ENCODE results near the gene ACVR1. TPM values are rescaled to one million over a fixed set of nuclear protein-coding genes. Genes with fewer than 3 reads are reported as not detected.
A peak's percentile ranks its signal among the peaks of the same experiment; 100 is the strongest.

ACVR1 gene
- total and polyA plus RNA-seq, 2 of the 13 experiments (the other 11 are each of a cell fraction or from before 2014, with no cell fraction given): 2.3 to 5.4 TPM

DNA sequence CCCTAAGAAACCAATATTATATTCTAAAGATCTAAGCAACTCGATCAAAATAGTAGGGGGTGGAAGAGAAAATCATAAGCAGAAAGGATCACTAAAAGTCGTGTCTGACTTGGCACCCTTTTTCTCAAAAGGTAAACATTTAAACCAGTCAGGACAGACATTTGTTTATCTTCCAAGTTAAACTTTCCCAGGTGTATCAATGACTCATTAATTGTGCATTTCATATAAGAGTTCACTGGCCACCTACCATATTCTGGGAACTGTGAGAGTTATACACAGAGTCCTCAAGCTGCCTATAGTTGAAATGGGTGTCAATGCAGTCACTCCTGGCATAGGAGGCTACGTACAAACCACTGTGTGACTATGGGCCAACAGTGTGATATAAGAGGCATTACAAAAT, 4.8 kb upstream of the ACVR1 start (continued):
- TF ChIP-seq ZFP90 (CRISPR knock-in tag; IDR thresholded peaks at IDR 0.05; ENCODE audit: borderline replicate concordance): no peak

GRCh38 chr2:157877761-157878400, 1.8 kb upstream of the ACVR1 start:
- FAIRE-seq: no peak
- Histone ChIP-seq H3K9ac (ENCODE audit: insufficient read depth, low read depth, low read length) (no peak overlapping the region), H3K4me1 (ENCODE audit: insufficient read depth, low read length) (peaks cover 29% of the 10 kb centered on the region)

DNA sequence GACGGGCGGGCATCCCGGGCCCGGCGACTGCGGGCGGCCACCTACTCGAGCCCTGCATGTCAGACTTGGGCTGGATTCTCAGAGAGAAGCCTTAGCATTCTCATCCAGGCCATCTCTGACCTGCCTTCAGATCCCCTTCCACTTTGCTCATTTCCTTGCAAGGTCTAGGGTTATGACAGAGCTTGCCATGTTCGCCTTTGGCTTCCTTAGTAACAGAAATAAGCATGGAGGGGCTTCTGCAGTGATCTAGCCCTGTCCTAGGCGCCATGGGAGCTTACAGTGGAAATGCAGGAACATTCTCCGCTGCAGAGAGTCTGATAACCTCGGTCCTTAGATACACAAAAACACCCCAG, 632 bp upstream of the ACVR1 start:
- H2AFZ ChIP-seq (ENCODE audit: low read length): peak overlapping the region; percentile 72
- in situ Hi-C loops (cut with HindIII; ENCODE audit: extremely low pct_ligation_motif_present, low pct_unique_long_range_greater_than_20kb): no loop called here
- BruUV-seq (replicated peaks): no TSS peak
- TF ChIP-seq ZNF800 (CRISPR knock-in tag; IDR thresholded peaks at IDR 0.05): peak; percentile 71
- TF ChIP-seq SIN3A (IDR thresholded peaks at IDR 0.05; ENCODE audit: borderline replicate concordance, low read depth, low read length): 0 out of 2 replicates have a peak, but pooled peaks have one; percentile 26
- TF ChIP-seq, protein P1, sequence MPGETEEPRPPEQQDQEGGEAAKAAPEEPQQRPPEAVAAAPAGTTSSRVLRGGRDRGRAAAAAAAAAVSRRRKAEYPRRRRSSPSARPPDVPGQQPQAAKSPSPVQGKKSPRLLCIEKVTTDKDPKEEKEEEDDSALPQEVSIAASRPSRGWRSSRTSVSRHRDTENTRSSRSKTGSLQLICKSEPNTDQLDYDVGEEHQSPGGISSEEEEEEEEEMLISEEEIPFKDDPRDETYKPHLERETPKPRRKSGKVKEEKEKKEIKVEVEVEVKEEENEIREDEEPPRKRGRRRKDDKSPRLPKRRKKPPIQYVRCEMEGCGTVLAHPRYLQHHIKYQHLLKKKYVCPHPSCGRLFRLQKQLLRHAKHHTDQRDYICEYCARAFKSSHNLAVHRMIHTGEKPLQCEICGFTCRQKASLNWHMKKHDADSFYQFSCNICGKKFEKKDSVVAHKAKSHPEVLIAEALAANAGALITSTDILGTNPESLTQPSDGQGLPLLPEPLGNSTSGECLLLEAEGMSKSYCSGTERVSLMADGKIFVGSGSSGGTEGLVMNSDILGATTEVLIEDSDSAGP (CRISPR knock-in tag; IDR thresholded peaks at IDR 0.05; ENCODE audit: borderline replicate concordance): 0 out of 2 replicates have a peak, but pooled peaks have one; percentile 3
- no peak for TF ChIP-seq SAP130 (CRISPR knock-in tag; IDR thresholded peaks at IDR 0.05; ENCODE audit: low read depth)

More at GRCh38 chr2:157877761-157878400, 1.8 kb upstream of the ACVR1 start:
- ATAC-seq (no peak), DNase-seq (ENCODE audit: low spot score) (no peak)
- peak; percentile 75 to 81 for TF ChIP-seq MAFK (conservative IDR thresholded peaks at IDR 0.05 in 1 of 2, IDR thresholded peaks at IDR 0.05 in 1 of 2; ENCODE audit: low read length in 2 of 2)
- TF ChIP-seq MAFF (IDR thresholded peaks at IDR 0.05; ENCODE audit: low read depth, low read length): peak; percentile 78
- no peak for TF ChIP-seq ZNF225 (CRISPR knock-in tag; IDR thresholded peaks at IDR 0.05)
- Histone ChIP-seq H3K9me3 (ENCODE audit: low read length) (no peaks in the 10 kb centered on the region), H3K27me3 (ENCODE audit: control insufficient read depth in 1 of 2, insufficient read depth in 2 of 2, low read length in 2 of 2) (peaks cover 0 to 13% of the 10 kb centered on the region in 2 experiments; a peak in 1 of 5 replicates), H3K36me3 (replicated peaks in 1 of 2; ENCODE audit: control insufficient read depth in 1 of 2, insufficient read depth in 2 of 2, low read length in 2 of 2) (no peaks in the 10 kb centered on the region), H4K20me1 (ENCODE audit: insufficient read depth, low read length) (no peaks in the 10 kb centered on the region), H3K27ac (ENCODE audit: extremely low read length, insufficient read depth, low read length) (no peak overlapping the region), H3K4me3 (replicated peaks in 1 of 3; ENCODE audit: insufficient read depth in 1 of 3, low read depth in 2 of 3, low read length in 3 of 3) (no peak overlapping the region), H3K79me2 (ENCODE audit: insufficient read depth, low read length) (no peaks in the 10 kb centered on the region), H3K4me2 (ENCODE audit: low read depth, low read length) (no peak overlapping the region), H2AFZ (ENCODE audit: low read length) (no peak overlapping the region)
- intact Hi-C loops (cut with micrococcal nuclease; ENCODE audit: unreplicated experiment): loop anchor here (2.0 to 10.0 kb wide), 3 partner anchors 61 to 253 kb away; partner anchors contain the start of gene ACVR1C
- BruUV-seq (replicated peaks): no TSS peak
- ChIA-PET POLR2A (no interaction called here), CTCF (ENCODE audit: low intra/inter-chr PET ratio, low total read pairs) (no interaction called here)
- in situ Hi-C loops (cut with HindIII; ENCODE audit: extremely low pct_ligation_motif_present, low pct_unique_long_range_greater_than_20kb): no loop called here
- WGBS (ENCODE audit: low lambda C conversion rate): 72% methylated on average over 3 of the region's 3 CpGs

More for the DNA sequence above, 632 bp upstream of the ACVR1 start:
- Histone ChIP-seq H3K79me2 (ENCODE audit: insufficient read depth, low read length) (no peaks in the 10 kb centered on the region), H3K27ac (ENCODE audit: extremely low read length, insufficient read depth, low read length) (no peak overlapping the region), H3K4me1 (ENCODE audit: insufficient read depth, low read length) (peaks cover 41% of the 10 kb centered on the region), H3K9ac (ENCODE audit: insufficient read depth, low read depth, low read length) (peak overlapping the region; percentile 50; the same call in 1 of the 2 replicates), H3K4me2 (ENCODE audit: low read depth, low read length) (peak overlapping the region; percentile 99), H3K4me3 (replicated peaks in 1 of 3; ENCODE audit: insufficient read depth in 1 of 3, low read depth in 2 of 3, low read length in 3 of 3) (peak overlapping the region; percentile 58 to 86 (median 61)), H3K9me3 (ENCODE audit: low read length) (no peaks in the 10 kb centered on the region), H3K36me3 (replicated peaks in 1 of 2; ENCODE audit: control insufficient read depth in 1 of 2, insufficient read depth in 2 of 2, low read length in 2 of 2) (no peaks in the 10 kb centered on the region), H4K20me1 (ENCODE audit: insufficient read depth, low read length) (no peaks in the 10 kb centered on the region), H3K27me3 (ENCODE audit: control insufficient read depth in 1 of 2, insufficient read depth in 2 of 2, low read length in 2 of 2) (peaks cover 0 to 13% of the 10 kb centered on the region in 2 experiments; a peak in 1 of 5 replicates)
- no peak for ATAC-seq
- CTCF ChIA-PET (ENCODE audit: low intra/inter-chr PET ratio, low total read pairs): interaction anchor here (0.8 kb wide), 1 partner anchor 99 kb away, joined by 3 read pairs; no protein-coding TSS in a partner anchor
- POLR2A ChIA-PET: interaction anchor here (0.6 to 3.6 kb wide), 8 partner anchors 8 to 49 kb away, joined by 3 to 26 read pairs (median 4); no protein-coding TSS in a partner anchor
- 3% methylated on average over 12 of the region's 12 CpGs for WGBS (ENCODE audit: low lambda C conversion rate)
- no peak for DNase-seq (ENCODE audit: low spot score)
- intact Hi-C loops (cut with micrococcal nuclease; ENCODE audit: unreplicated experiment): loop anchor here (1.0 to 10.0 kb wide), 5 partner anchors 38 to 254 kb away; partner anchors contain the start of gene ACVR1C
- FAIRE-seq: no peak
